Measurements from ENCODE around the gene EXT2. TPM values are rescaled to one million over a fixed set of nuclear protein-coding genes. Genes with fewer than 3 reads are reported as not detected.

EXT2 gene
- total RNA-seq, 4 donors from 2014 or later = 20.4 to 24.8 (median 23.1) TPM

DNA sequence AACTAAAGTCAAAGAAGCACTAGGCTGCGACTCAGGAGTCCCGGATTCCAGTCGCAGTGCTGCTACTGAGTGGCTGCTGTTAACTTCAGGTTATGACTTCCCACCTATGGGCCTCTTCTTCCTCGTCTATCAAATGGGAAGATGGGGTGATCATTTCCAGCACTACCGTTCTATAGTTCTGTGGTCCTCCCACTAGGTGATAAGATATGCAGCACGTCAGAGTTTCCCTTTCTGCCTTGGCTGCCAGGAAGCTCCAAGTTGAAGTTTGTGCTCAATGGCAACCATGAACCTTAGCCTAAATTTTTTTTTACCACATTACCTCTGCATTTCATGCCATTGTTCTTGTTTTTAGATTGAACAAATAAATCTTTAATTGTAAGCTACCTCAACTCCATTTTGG, 175.8 kb downstream of the EXT2 start:
- intact Hi-C loops (cut with DNase I; ENCODE audit: low total_unique reads) (no loop called here), in situ Hi-C loops (cut with MboI; ENCODE audit: low sequenced_read_pairs in 4 of 4) (no loop called here)
- Histone ChIP-seq H3K36me3 (no peaks in the 10 kb centered on the region), H3K9me3 (no peaks in the 10 kb centered on the region), H3K4me3 (no peak overlapping the region), H3K27me3 (no peaks in the 10 kb centered on the region), H3K4me1 (no peaks in the 10 kb centered on the region), H3K27ac (no peak overlapping the region)
- DNase-seq = no peak
- TF ChIP-seq POLR2A (IDR thresholded peaks at IDR 0.05) = no peak
- TF ChIP-seq, protein P1, sequence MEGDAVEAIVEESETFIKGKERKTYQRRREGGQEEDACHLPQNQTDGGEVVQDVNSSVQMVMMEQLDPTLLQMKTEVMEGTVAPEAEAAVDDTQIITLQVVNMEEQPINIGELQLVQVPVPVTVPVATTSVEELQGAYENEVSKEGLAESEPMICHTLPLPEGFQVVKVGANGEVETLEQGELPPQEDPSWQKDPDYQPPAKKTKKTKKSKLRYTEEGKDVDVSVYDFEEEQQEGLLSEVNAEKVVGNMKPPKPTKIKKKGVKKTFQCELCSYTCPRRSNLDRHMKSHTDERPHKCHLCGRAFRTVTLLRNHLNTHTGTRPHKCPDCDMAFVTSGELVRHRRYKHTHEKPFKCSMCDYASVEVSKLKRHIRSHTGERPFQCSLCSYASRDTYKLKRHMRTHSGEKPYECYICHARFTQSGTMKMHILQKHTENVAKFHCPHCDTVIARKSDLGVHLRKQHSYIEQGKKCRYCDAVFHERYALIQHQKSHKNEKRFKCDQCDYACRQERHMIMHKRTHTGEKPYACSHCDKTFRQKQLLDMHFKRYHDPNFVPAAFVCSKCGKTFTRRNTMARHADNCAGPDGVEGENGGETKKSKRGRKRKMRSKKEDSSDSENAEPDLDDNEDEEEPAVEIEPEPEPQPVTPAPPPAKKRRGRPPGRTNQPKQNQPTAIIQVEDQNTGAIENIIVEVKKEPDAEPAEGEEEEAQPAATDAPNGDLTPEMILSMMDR (IDR thresholded peaks at IDR 0.05 in 4 of 5, conservative IDR thresholded peaks at IDR 0.05 in 1 of 5) = no peak
- ATAC-seq = no peak

DNA sequence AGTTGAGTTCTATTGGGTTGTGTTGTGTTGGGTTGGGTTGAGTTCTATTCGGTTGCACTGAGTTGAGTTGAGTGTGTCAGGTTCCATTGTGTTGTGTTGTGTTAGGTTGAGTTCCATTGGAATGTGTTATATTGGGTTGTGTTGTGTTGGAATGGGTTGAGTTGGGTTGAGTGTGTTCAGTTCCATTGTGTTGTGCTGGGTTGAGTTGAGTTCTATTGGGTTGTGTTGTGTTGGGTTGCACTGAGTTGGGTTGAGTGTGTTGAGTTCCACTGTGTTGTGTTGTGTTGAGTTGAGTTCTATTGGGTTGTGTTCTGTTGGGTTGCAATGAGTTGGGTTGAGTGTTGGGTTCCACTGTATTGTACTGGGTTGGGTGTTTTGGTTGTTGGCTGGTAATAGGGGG, 178.9 kb downstream of the EXT2 start:
- TF ChIP-seq, protein P1 (IDR thresholded peaks at IDR 0.05 in 4 of 5, conservative IDR thresholded peaks at IDR 0.05 in 1 of 5) = no peak
- no peak for TF ChIP-seq POLR2A (IDR thresholded peaks at IDR 0.05)
- H3K27me3 ChIP-seq = no peaks in the 10 kb centered on the region
- no peak for DNase-seq
- no peaks in the 10 kb centered on the region for H3K36me3 ChIP-seq
- H3K9me3 ChIP-seq = no peaks in the 10 kb centered on the region
- no peaks in the 10 kb centered on the region for H3K4me1 ChIP-seq
- no peak overlapping the region for H3K27ac ChIP-seq
- no peak for ATAC-seq
- in situ Hi-C loops (cut with MboI; ENCODE audit: low sequenced_read_pairs in 4 of 4) (no loop called here), intact Hi-C loops (cut with DNase I; ENCODE audit: low total_unique reads) (no loop called here)
- H3K4me3 ChIP-seq = no peak overlapping the region

DNA sequence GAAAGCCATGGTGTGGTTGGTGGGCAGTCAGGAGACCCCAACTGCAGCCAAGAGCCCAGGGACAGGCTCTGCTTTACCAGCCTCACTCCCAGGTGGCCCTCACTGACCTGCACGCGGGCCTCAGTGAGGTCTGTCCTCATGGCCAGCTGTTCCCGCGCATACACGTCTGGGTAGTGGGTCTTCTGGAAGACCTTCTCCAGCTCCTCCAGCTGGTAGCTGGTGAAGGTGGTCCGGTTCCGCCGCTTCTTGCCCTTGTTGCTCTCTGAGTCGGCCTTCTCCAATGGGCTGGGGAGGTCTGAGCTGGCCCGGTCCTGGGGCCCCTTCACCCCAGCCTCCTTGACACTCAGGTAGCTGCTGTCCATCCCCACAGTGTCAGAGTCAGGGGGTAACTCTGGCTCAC, 179.8 kb downstream of the EXT2 start:
- in situ Hi-C loops (cut with MboI; ENCODE audit: low sequenced_read_pairs in 4 of 4) (loop anchor here in 1 of 4 donors (25.0 kb wide), 1 partner anchor 163 kb away; no protein-coding TSS in a partner anchor), intact Hi-C loops (cut with DNase I; ENCODE audit: low total_unique reads) (no loop called here)

DNA sequence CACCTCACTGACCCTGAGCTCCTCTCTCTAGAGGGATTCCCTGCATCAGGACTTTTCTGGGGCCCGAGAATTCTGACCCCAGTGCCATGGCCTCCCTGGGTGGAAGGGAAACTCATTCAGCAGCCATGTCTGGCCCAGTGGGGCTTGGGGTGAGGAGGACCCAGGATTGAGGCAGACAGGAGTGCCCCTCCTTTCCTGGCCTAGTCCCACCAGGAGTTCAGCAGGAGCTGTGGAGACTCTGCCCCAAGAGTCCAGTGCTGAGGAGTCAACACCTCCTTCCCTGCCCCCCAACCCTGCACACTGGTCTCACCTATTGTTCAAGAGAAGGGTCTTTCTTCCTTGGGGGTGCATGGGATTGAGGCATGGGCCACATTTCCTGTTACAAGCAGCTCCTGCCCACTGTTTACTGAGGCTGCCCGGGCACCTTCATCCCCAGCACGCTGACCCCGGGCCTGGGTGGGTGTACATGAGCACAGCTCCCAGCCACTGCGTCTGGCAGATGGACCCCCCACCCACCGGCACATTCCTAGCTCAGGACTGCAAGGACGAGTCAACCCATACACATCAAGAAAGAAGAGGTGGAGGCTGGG, 180.6 kb downstream of the EXT2 start:
- Histone ChIP-seq H3K27ac (no peak overlapping the region), H3K36me3 (no peaks in the 10 kb centered on the region), H3K4me1 (no peaks in the 10 kb centered on the region), H3K9me3 (no peaks in the 10 kb centered on the region), H3K4me3 (no peak overlapping the region), H3K27me3 (no peaks in the 10 kb centered on the region)
- ATAC-seq (no peak), DNase-seq (no peak)
- in situ Hi-C loops (cut with MboI; ENCODE audit: low sequenced_read_pairs in 4 of 4) = loop anchor here in 1 of 4 donors (25.0 kb wide), 1 partner anchor 164 kb away; no protein-coding TSS in a partner anchor
- intact Hi-C loops (cut with DNase I; ENCODE audit: low total_unique reads) = no loop called here
- TF ChIP-seq, protein P1 (IDR thresholded peaks at IDR 0.05 in 4 of 5, conservative IDR thresholded peaks at IDR 0.05 in 1 of 5) = no peak
- no peak for TF ChIP-seq POLR2A (IDR thresholded peaks at IDR 0.05)

More for the DNA sequence above, 179.8 kb downstream of the EXT2 start:
- Histone ChIP-seq H3K9me3 (no peaks in the 10 kb centered on the region), H3K27me3 (no peaks in the 10 kb centered on the region), H3K4me1 (no peaks in the 10 kb centered on the region), H3K4me3 (no peak overlapping the region), H3K36me3 (no peaks in the 10 kb centered on the region), H3K27ac (no peak overlapping the region)
- TF ChIP-seq POLR2A (IDR thresholded peaks at IDR 0.05) = no peak
- TF ChIP-seq, protein P1 (IDR thresholded peaks at IDR 0.05 in 4 of 5, conservative IDR thresholded peaks at IDR 0.05 in 1 of 5) = no peak
- DNase-seq (no peak), ATAC-seq (no peak)
